DND-41 (cell line): ENCODE results near the gene ANO2.

Experiments
- ATAC-seq: fragments of 200-7000 bp; cut with Tn5 transposase; 3 replicates; pipeline ENCODE4 v1.9.1; 2021; ENCODE audit warnings: low read depth; ENCODE audit not compliant: insufficient read depth
- DNase-seq: peaks from one replicate; pipeline ENCODE4 v3.0.0-alpha.2; 2020
- H2AFZ ChIP-seq: 2 replicates; pipeline ENCODE4 v1.6.0; 2012; ENCODE audit warnings: low read depth, low read length
- H3K27ac ChIP-seq: 2 replicates; pipeline ENCODE4 v1.5.1; 2012; ENCODE audit warnings: low read length, inconsistent platforms
- H3K27me3 ChIP-seq: fragments of 200-600 bp; sonication (generic); 2 replicates; pipeline ENCODE4 v1.6.0; 2012; ENCODE audit warnings: low read length, mild to moderate bottlenecking, inconsistent platforms; ENCODE audit not compliant: insufficient read depth, poor library complexity
- H3K36me3 ChIP-seq: 2 replicates; pipeline ENCODE4 v1.5.1; 2012; ENCODE audit warnings: low read length, inconsistent platforms; ENCODE audit not compliant: insufficient read depth
- H3K4me1 ChIP-seq: 2 replicates; pipeline ENCODE4 v1.5.1; 2012; ENCODE audit warnings: mild to moderate bottlenecking, low read length; ENCODE audit not compliant: insufficient read depth
- H3K4me2 ChIP-seq: 2 replicates; pipeline ENCODE4 v1.6.0; 2012; ENCODE audit warnings: mild to moderate bottlenecking, moderate library complexity, low read length, inconsistent platforms; ENCODE audit not compliant: insufficient read depth
- H3K4me3 ChIP-seq, 2 experiments: fragments of 200-600 bp in 1 of 2; shearing (Covaris generic) in 1 of 2; 2 replicates each; pipeline ENCODE4 v1.5.1; 2012 to 2016; ENCODE audit warnings: inconsistent platforms in 2 of 2, low read length in 2 of 2, mild to moderate bottlenecking in 2 of 2, low read depth in 1 of 2, moderate library complexity in 1 of 2
- H3K79me2 ChIP-seq: 2 replicates; pipeline ENCODE4 v1.6.0; 2012; ENCODE audit warnings: low read length, inconsistent platforms; ENCODE audit not compliant: insufficient read depth
- H3K9ac ChIP-seq: 2 replicates; pipeline ENCODE4 v1.6.0; 2012; ENCODE audit warnings: low read depth, mild to moderate bottlenecking, inconsistent platforms, low read length, moderate library complexity
- H3K9me3 ChIP-seq: 2 replicates; pipeline ENCODE4 v1.5.1; 2012; ENCODE audit warnings: low read length, moderate library complexity, mild to moderate bottlenecking, inconsistent platforms; ENCODE audit not compliant: insufficient read depth, severe bottlenecking
- H4K20me1 ChIP-seq: 2 replicates; pipeline ENCODE4 v1.6.0; 2012; ENCODE audit warnings: low read length; ENCODE audit not compliant: insufficient read depth
- EZH2 ChIP-seq: IDR thresholded peaks from 3 replicates; pipeline ENCODE4 v1.6.1; 2012; ENCODE audit warnings: borderline replicate concordance, low read depth, mild to moderate bottlenecking, moderate library complexity, low read length, inconsistent platforms; ENCODE audit not compliant: severe bottlenecking
- TF ChIP-seq, protein P1 (sequence below): IDR thresholded peaks from 2 replicates; pipeline ENCODE4 v1.5.1; 2012; ENCODE audit warnings: borderline replicate concordance, low read length, moderate library complexity, mild to moderate bottlenecking; ENCODE audit not compliant: poor library complexity, severe bottlenecking; ENCODE audit errors: extremely low read depth

ANO2 gene

DNA sequence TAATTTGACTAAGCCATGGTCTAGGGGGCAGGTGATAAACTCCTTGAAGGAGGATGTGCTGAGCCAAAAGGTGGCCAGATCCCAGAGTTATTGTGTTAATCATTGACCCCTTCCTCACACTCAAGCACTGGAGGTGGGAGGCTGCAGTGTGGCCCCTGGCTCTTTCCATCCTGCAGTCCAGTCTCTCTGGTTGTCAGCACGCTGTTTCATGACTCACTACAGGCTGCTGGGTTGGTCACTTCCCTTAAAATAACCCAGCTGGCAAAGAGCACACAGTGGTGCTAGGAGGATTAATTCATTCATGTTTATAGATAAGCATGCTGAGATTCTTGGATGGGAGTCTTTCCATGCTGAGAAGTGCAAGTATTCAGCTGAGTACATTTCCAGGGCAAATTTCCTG, 228.9 kb downstream of the ANO2 start:
- no peak for ATAC-seq
- H3K27ac ChIP-seq: no peak overlapping the region
- TF ChIP-seq, protein P1, sequence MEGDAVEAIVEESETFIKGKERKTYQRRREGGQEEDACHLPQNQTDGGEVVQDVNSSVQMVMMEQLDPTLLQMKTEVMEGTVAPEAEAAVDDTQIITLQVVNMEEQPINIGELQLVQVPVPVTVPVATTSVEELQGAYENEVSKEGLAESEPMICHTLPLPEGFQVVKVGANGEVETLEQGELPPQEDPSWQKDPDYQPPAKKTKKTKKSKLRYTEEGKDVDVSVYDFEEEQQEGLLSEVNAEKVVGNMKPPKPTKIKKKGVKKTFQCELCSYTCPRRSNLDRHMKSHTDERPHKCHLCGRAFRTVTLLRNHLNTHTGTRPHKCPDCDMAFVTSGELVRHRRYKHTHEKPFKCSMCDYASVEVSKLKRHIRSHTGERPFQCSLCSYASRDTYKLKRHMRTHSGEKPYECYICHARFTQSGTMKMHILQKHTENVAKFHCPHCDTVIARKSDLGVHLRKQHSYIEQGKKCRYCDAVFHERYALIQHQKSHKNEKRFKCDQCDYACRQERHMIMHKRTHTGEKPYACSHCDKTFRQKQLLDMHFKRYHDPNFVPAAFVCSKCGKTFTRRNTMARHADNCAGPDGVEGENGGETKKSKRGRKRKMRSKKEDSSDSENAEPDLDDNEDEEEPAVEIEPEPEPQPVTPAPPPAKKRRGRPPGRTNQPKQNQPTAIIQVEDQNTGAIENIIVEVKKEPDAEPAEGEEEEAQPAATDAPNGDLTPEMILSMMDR: no peak
- no peak for TF ChIP-seq EZH2
- peaks cover 17% of the 10 kb centered on the region for H3K4me1 ChIP-seq
- H2AFZ ChIP-seq: no peak overlapping the region
- no peaks in the 10 kb centered on the region for H3K79me2 ChIP-seq
- no peaks in the 10 kb centered on the region for H3K9me3 ChIP-seq
- no peaks in the 10 kb centered on the region for H4K20me1 ChIP-seq
- H3K36me3 ChIP-seq: no peaks in the 10 kb centered on the region
- H3K27me3 ChIP-seq: peaks cover 9% of the 10 kb centered on the region
- H3K4me2 ChIP-seq: no peak overlapping the region
- H3K9ac ChIP-seq: no peak overlapping the region
- H3K4me3 ChIP-seq: no peak overlapping the region
- DNase-seq: no peak

DNA sequence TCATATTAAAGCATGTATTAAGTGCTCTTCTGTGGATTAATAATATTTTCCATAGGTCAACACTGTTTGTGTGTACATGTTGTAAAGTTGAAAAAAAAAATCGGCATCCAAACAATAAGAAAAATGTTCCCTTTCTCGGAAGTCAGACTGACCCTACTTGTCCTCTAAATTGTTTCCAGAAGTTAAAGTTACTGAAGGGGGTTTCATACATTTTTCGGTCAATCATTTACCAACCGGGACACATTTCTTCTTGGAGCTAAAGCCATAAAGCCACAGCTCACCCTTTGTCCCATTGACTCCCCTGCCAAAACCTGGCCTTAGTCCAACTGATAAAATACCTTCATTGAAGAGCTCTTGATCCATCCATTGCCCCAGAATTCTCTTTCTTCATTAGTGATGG, 230.0 kb downstream of the ANO2 start:
- H3K79me2 ChIP-seq: no peaks in the 10 kb centered on the region
- H3K4me2 ChIP-seq: no peak overlapping the region
- DNase-seq (no peak), ATAC-seq (no peak)
- peaks cover 9% of the 10 kb centered on the region for H3K27me3 ChIP-seq
- H3K4me1 ChIP-seq: peaks cover 17% of the 10 kb centered on the region
- no peak overlapping the region for H3K27ac ChIP-seq
- no peak overlapping the region for H3K9ac ChIP-seq
- no peak for TF ChIP-seq EZH2
- TF ChIP-seq, protein P1: no peak
- H4K20me1 ChIP-seq: no peaks in the 10 kb centered on the region
- no peaks in the 10 kb centered on the region for H3K9me3 ChIP-seq
- no peak overlapping the region for H2AFZ ChIP-seq
- H3K36me3 ChIP-seq: no peaks in the 10 kb centered on the region
- no peak overlapping the region for H3K4me3 ChIP-seq

DNA sequence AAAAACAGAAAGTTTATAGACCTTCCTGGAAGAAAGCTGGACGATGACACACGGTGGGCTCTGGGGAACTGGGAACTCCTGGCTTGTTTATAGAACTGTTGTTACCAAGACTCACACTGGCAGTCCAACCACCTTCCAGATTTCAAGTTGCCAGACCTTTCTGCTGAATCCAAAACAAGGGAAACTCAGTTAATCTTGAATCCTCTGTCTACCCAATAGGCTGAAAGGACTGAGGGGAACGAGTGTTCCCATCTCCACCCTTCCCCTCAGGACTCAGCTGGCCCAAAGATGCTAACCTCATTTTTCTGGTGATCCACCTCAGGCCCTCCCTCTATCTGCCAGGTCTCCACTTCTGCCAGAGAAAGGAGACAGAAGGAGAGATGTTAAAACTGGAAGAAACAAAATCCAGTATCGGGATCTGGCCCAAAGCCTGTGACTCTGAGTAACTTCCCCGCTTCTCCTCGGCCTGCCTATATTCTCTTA, 231.4 kb downstream of the ANO2 start:
- H3K4me1 ChIP-seq: peaks cover 13% of the 10 kb centered on the region
- no peaks in the 10 kb centered on the region for H3K9me3 ChIP-seq
- TF ChIP-seq, protein P1: no peak
- no peak for TF ChIP-seq EZH2
- no peaks in the 10 kb centered on the region for H3K36me3 ChIP-seq
- H3K27me3 ChIP-seq: peaks cover 7% of the 10 kb centered on the region
- no peak for ATAC-seq
- H3K9ac ChIP-seq: no peak overlapping the region
- H3K27ac ChIP-seq: no peak overlapping the region
- H4K20me1 ChIP-seq: no peaks in the 10 kb centered on the region
- H3K4me2 ChIP-seq: no peak overlapping the region
- no peak for DNase-seq
- H3K4me3 ChIP-seq: no peak overlapping the region
- no peaks in the 10 kb centered on the region for H3K79me2 ChIP-seq
- H2AFZ ChIP-seq: no peak overlapping the region
